ENCODE data around the gene FRMD4A. TPM values are rescaled to one million over a fixed set of nuclear protein-coding genes. Genes with fewer than 3 reads are reported as not detected.

Gene FRMD4A
- total RNA-seq, 2 donors from 2014 or later, result 55.9 to 81.0 TPM

GRCh38 chr10:13703101-13703818 lies 627.5 kb downstream of the FRMD4A start:
- no peak overlapping the region for H3K4me3 ChIP-seq
- DNase-seq (ENCODE audit: low spot score) (no peak), ATAC-seq (ENCODE audit: insufficient number of reproducible peaks, low FRiP score, low read depth) (no peak)
- H3K9me3 ChIP-seq, result no peaks in the 10 kb centered on the region
- H3K4me1 ChIP-seq (ENCODE audit: control insufficient read depth in 1 of 2, low read depth in 2 of 2), result peaks cover 9 to 23% of the 10 kb centered on the region in 2 donors
- no peak for TF ChIP-seq CTCF (IDR thresholded peaks at IDR 0.05)
- H3K27me3 ChIP-seq (replicated peaks; ENCODE audit: insufficient read depth), result no peaks in the 10 kb centered on the region
- peaks cover 7% of the 10 kb centered on the region for H3K36me3 ChIP-seq
- H3K27ac ChIP-seq, result no peak overlapping the region

GRCh38 chr10:13701157-13701919 lies 629.4 kb downstream of the FRMD4A start:
- TF ChIP-seq CTCF (IDR thresholded peaks at IDR 0.05), result no peak
- Histone ChIP-seq H3K27me3 (replicated peaks; ENCODE audit: insufficient read depth) (no peaks in the 10 kb centered on the region), H3K4me1 (ENCODE audit: control insufficient read depth in 1 of 2, low read depth in 2 of 2) (peaks cover 3 to 5% of the 10 kb centered on the region in 2 donors), H3K36me3 (peaks cover 7% of the 10 kb centered on the region), H3K27ac (no peak overlapping the region), H3K4me3 (no peak overlapping the region), H3K9me3 (no peaks in the 10 kb centered on the region)
- ATAC-seq (ENCODE audit: insufficient number of reproducible peaks, low FRiP score, low read depth) (no peak), DNase-seq (ENCODE audit: low spot score) (no peak)

- DNase-seq (ENCODE audit: low spot score) (no peak), ATAC-seq (ENCODE audit: insufficient number of reproducible peaks, low FRiP score, low read depth) (no peak)
- no peak for TF ChIP-seq CTCF (IDR thresholded peaks at IDR 0.05)
- Histone ChIP-seq H3K27me3 (replicated peaks; ENCODE audit: insufficient read depth) (no peaks in the 10 kb centered on the region), H3K36me3 (peaks cover 12% of the 10 kb centered on the region), H3K9me3 (no peaks in the 10 kb centered on the region), H3K4me3 (no peak overlapping the region), H3K4me1 (ENCODE audit: control insufficient read depth in 1 of 2, low read depth in 2 of 2) (peaks cover 0 to 3% of the 10 kb centered on the region in 2 donors), H3K27ac (no peak overlapping the region)
These were observed 630.1 kb downstream of the FRMD4A start for GRCh38 chr10:13700473-13701144.

GRCh38 chr10:13699216-13699615 lies 631.5 kb downstream of the FRMD4A start:
- Histone ChIP-seq H3K9me3 (no peaks in the 10 kb centered on the region), H3K4me1 (ENCODE audit: control insufficient read depth in 1 of 2, low read depth in 2 of 2) (no peaks in the 10 kb centered on the region), H3K4me3 (no peak overlapping the region), H3K27ac (no peak overlapping the region), H3K36me3 (peaks cover 14% of the 10 kb centered on the region), H3K27me3 (replicated peaks; ENCODE audit: insufficient read depth) (no peaks in the 10 kb centered on the region)
- no peak for DNase-seq (ENCODE audit: low spot score)
- no peak for ATAC-seq (ENCODE audit: insufficient number of reproducible peaks, low FRiP score, low read depth)
- no peak for TF ChIP-seq CTCF (IDR thresholded peaks at IDR 0.05)

- H3K9me3 ChIP-seq, result no peaks in the 10 kb centered on the region
- peaks cover 24% of the 10 kb centered on the region for H3K36me3 ChIP-seq
- H3K27ac ChIP-seq, result peak overlapping the region in 1 of 2 donors; percentile 34
- H3K27me3 ChIP-seq (replicated peaks; ENCODE audit: insufficient read depth), result no peaks in the 10 kb centered on the region
- no peaks in the 10 kb centered on the region for H3K4me1 ChIP-seq (ENCODE audit: control insufficient read depth in 1 of 2, low read depth in 2 of 2)
- no peak overlapping the region for H3K4me3 ChIP-seq
- DNase-seq (ENCODE audit: low spot score), result no peak
- no peak for ATAC-seq (ENCODE audit: insufficient number of reproducible peaks, low FRiP score, low read depth)
- no peak for TF ChIP-seq CTCF (IDR thresholded peaks at IDR 0.05)
These were observed 632.5 kb downstream of the FRMD4A start for GRCh38 chr10:13698217-13698616.
